LNCAP (cell line): Measurements from ENCODE around the gene COLQ.

Experiments
- TF ChIP-seq, protein P1 (sequence below): fragments of 450-650 bp; IDR thresholded peaks from 2 replicates; pipeline ENCODE4 v1.5.1; 2017; ENCODE audit warnings: mild to moderate bottlenecking

COLQ gene

DNA sequence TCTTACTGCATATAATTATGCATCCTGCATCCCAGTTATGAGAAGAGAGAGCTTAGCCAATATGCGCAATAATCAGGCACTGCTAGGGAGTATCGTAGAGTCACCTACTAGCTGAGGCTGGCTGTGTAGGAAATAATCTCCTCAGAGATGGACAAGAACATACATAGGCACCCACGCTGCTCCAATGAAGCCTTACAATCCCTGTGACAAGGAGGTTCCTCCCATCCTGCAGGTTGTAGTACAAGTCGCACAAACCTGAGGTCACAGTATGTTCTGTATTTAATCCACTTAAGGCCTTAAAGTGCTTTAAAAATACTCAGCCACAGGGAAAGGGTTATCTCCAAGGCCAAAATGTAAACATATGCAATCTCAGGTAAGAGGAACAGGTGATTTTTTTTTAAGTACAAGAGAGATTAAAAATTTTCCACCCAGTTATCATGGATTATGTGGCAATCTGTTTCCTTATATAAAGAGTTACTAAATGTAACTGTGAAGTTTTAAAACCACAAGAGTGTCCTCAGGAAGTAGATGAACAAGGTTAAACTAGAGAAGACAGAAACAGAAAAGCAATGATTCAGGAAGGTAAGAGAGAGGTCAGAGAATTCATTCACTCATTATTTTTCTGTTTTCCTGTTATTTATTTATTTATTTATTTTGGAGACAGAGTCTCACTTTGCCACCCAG lies 7.5 kb upstream of the COLQ start:
- TF ChIP-seq, protein P1, sequence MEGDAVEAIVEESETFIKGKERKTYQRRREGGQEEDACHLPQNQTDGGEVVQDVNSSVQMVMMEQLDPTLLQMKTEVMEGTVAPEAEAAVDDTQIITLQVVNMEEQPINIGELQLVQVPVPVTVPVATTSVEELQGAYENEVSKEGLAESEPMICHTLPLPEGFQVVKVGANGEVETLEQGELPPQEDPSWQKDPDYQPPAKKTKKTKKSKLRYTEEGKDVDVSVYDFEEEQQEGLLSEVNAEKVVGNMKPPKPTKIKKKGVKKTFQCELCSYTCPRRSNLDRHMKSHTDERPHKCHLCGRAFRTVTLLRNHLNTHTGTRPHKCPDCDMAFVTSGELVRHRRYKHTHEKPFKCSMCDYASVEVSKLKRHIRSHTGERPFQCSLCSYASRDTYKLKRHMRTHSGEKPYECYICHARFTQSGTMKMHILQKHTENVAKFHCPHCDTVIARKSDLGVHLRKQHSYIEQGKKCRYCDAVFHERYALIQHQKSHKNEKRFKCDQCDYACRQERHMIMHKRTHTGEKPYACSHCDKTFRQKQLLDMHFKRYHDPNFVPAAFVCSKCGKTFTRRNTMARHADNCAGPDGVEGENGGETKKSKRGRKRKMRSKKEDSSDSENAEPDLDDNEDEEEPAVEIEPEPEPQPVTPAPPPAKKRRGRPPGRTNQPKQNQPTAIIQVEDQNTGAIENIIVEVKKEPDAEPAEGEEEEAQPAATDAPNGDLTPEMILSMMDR: no peak

GRCh38 chr3:15527031-15527459 lies 5.5 kb upstream of the COLQ start:
- TF ChIP-seq, protein P1: no peak

GRCh38 chr3:15525790-15526189 lies 4.3 kb upstream of the COLQ start:
- TF ChIP-seq, protein P1: no peak

GRCh38 chr3:15523660-15524417 lies 2.3 kb upstream of the COLQ start:
- TF ChIP-seq, protein P1: no peak

DNA sequence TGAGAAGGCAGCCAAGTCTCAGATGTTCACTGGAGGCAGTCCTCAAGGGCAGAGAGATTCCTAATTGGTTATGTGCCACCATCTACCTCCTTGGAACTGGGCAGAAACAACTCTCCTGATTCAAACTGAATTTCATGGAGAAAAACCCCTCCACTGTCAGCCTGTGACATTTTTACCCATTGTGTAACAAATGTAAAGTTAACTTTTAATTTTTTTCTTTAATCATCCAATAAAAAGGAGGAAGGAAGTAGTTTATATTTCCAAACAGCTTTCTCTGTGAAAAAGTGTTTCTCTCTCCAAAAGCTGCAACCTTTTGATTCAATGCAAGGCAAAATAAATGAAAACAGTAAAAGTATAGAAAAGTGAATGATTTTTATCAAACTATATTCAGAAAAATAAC lies 510 bp upstream of the COLQ start:
- TF ChIP-seq, protein P1: no peak

DNA sequence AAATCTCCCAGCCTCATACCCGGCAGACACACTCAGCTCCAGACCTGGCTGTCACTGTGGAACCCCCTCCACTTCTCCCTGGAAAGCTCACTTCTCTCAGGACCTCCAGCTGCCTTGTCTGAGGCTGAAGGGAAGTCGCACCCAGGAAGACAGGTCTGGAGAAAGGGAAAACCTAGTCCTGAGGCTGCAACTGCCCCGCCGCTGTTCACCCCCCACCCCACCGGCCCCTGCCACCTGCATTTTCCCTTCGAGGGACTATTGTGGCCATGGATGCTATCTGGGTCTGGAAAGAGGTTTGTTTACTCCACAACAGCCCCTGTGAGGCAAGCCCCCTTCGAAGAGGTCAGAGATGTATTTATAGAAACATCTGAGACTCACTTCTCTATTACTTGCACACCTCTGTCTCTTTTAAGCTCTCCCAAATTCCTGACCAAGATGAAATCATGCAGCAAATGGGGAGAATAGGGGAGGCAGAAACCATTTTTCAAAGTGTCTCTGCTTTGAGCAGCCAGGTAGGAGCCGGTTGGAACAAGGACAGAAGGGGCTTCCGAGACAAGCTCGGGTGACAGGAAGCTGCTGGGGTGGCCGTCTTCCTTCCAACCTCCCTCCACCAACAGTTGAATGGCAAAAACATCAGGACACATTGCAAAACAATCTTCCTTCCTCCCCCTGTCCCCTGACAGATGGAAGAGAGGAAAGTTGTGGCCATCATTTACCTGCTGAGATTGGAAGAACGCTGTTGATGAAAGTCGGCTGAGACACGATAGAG lies 518 bp downstream of the COLQ start:
- TF ChIP-seq, protein P1: no peak

- TF ChIP-seq, protein P1: no peak
These were observed 1.3 kb downstream of the COLQ start for GRCh38 chr3:15520185-15520584.
